Stimulated activated CD4-positive, alpha-beta T cell treated with anti-CD3 and anti-CD28 coated beads, Interleukin-15, amount 100 ng/mL, for 24 hours (primary cell): ENCODE measurements around the gene EBLN2.

Source experiments
- DNase-seq: peaks from one replicate; pipeline ENCODE4 v3.0.0-alpha.2; 2020

Gene EBLN2

DNA sequence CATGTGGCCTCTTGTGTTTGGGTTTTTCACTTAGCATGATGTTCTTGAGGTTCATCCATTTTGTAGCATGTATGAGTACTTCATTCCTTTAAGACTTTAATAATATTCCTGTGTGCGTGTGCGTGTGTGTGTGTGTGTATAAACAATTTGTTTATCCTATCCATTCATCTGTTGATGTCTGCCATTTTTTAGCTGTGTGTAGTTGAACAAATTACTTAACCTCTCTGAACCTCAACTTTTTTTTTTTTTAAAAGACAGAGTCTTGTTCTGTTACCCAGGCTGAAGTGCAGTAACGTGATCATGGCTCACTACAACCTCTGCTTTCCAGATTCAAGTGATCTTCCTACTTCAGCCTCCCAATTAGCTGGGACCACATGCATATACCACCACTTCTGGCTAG, 47.3 kb downstream of the EBLN2 start:
- no peak for DNase-seq

DNA sequence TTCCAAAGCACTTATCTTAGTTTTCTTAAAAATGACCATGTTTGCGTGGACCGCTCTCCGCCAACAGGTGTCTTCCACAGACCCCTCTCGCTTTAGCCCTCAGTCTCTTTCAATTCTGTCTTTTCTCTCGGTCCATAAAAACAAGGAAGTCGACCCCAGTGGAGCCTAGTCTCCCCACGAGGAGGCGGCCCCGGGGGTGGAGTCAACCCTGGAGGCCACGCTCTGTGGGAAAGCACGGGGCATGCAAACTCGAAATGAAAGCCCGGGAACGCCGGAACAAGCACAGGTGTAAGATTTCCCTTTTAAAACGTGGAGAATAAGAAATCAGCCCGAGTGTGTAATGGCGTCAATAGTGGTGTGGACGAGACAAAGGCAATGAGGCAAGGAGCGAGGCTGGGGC, 49.1 kb downstream of the EBLN2 start:
- DNase-seq, result no peak
